Kidney epithelial cell (primary cell): ENCODE data around the gene NRAP. TPM values are rescaled to one million over a fixed set of nuclear protein-coding genes. Genes with fewer than 3 reads are reported as not detected.

Source experiments
- DNase-seq: peaks from one replicate; pipeline ENCODE4 v3.0.0-alpha.2; 2010; ENCODE audit warnings: low read depth
- H3K27me3 ChIP-seq: 2 replicates; pipeline ENCODE4 v1.6.0; 2011; ENCODE audit warnings: low read length; ENCODE audit not compliant: control insufficient read depth, insufficient read depth
- H3K36me3 ChIP-seq: 2 replicates; pipeline ENCODE4 v1.5.1; 2011; ENCODE audit warnings: low read length; ENCODE audit not compliant: control insufficient read depth, insufficient read depth
- H3K4me3 ChIP-seq: 2 replicates; pipeline ENCODE4 v1.5.1; 2011; ENCODE audit warnings: low read depth, mild to moderate bottlenecking, control low read depth, low read length
- total RNA-seq: library from RNA; depleted of rRNA; stranded (reverse); fragments of >200 nt; gene quantifications from 2 replicates; pipeline ENCODE4 v1.2.3, GENCODE V29; 2015
- TF ChIP-seq, protein P1 (sequence below): IDR thresholded peaks from 2 replicates; pipeline ENCODE4 v1.5.1; 2011; ENCODE audit warnings: mild to moderate bottlenecking, moderate library complexity, low read length, control low read depth, inconsistent platforms; ENCODE audit not compliant: insufficient read depth, poor library complexity, severe bottlenecking

The NRAP gene
- total RNA-seq, 1 donor from 2014 or later, result not detected

DNA sequence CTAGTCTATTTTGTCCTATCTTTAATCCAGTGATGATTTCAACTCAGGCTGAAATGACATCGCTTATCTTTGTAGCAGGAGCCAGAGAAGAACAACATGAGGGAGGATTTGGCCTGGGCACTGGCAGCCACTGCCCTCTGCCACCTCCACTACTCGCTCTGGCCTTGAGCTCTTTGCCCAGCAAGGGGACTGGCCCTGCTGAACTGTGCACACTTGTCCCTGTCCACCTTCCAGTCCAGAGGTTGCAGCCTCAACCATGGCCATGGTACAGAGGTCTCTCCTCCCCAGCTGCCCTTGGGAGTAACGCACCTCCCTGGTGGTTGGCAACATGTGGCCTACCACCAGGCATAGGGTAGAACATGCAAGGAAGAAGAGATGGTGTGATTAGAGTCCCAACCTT is 102.6 kb downstream of the NRAP start:
- no peak for DNase-seq
- Histone ChIP-seq H3K36me3 (no peaks in the 10 kb centered on the region), H3K27me3 (peaks cover 4% of the 10 kb centered on the region), H3K4me3 (no peak overlapping the region)
- TF ChIP-seq, protein P1, sequence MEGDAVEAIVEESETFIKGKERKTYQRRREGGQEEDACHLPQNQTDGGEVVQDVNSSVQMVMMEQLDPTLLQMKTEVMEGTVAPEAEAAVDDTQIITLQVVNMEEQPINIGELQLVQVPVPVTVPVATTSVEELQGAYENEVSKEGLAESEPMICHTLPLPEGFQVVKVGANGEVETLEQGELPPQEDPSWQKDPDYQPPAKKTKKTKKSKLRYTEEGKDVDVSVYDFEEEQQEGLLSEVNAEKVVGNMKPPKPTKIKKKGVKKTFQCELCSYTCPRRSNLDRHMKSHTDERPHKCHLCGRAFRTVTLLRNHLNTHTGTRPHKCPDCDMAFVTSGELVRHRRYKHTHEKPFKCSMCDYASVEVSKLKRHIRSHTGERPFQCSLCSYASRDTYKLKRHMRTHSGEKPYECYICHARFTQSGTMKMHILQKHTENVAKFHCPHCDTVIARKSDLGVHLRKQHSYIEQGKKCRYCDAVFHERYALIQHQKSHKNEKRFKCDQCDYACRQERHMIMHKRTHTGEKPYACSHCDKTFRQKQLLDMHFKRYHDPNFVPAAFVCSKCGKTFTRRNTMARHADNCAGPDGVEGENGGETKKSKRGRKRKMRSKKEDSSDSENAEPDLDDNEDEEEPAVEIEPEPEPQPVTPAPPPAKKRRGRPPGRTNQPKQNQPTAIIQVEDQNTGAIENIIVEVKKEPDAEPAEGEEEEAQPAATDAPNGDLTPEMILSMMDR, result no peak

DNA sequence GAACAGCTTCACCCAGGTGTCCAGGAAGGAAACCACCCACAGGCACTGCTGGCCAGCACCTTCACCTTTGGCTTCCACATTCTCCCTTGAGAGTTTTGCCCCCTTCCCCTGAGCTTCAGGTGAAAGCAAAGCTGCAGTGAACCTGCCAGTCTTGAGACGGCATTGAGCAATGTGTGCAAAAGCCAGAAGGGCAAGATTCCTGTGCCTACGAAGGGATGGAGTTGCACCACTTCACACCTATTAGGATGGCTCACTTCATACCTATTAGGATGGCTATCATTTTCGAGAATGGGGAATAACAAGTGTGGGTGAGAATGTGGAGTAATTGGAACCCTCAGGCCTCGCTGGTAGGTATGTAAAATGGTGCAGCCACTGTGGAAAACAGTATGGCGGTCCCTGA is 103.8 kb downstream of the NRAP start:
- no peaks in the 10 kb centered on the region for H3K36me3 ChIP-seq
- peaks cover 4% of the 10 kb centered on the region for H3K27me3 ChIP-seq
- DNase-seq, result no peak
- TF ChIP-seq, protein P1, result no peak
- no peak overlapping the region for H3K4me3 ChIP-seq

DNA sequence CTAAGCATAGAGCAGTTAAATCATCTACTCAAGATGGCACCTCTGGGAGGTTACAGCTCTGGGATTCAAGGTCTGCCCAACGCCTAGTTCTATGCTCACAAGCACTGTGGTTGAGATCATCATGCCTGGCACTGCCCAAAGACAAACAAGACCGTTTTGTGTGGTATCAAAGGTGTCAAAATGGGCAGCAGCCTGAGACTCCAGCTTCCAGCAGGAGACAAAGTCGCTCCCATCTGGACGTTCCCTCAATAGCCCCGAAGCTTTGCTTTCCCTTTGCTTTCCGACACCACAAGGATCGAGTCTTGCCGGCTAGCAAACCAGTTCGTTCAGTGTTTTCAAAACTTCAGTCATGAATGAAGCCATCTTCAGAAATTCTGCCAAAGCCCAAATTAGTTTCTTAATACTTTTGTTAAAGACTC is 105.9 kb downstream of the NRAP start:
- Histone ChIP-seq H3K4me3 (no peak overlapping the region), H3K27me3 (peaks cover 4% of the 10 kb centered on the region), H3K36me3 (no peaks in the 10 kb centered on the region)
- DNase-seq, result no peak
- TF ChIP-seq, protein P1, result no peak

DNA sequence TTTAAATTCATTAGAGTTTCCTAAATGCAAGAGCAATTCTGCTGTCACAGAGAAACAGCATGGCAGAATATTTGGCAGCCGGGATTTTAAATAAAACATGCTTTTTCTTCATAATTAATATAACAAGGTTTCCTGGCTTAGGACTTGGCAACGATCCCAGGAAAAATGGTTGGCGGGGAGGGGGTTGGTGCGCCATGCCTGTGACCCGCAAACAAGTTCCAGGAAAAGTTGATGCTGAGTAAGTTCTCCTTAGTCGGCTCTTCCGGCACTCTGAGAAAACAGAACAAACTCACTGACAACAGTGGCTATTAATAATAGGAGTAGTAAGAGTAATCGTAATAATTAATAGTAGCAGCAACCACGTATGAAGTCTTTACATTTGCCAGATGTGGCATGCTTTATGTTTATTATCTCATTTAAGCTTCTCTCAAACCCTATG is 106.4 kb downstream of the NRAP start:
- H3K27me3 ChIP-seq, result peaks cover 4% of the 10 kb centered on the region
- no peaks in the 10 kb centered on the region for H3K36me3 ChIP-seq
- no peak for DNase-seq
- TF ChIP-seq, protein P1, result no peak
- no peak overlapping the region for H3K4me3 ChIP-seq

DNA sequence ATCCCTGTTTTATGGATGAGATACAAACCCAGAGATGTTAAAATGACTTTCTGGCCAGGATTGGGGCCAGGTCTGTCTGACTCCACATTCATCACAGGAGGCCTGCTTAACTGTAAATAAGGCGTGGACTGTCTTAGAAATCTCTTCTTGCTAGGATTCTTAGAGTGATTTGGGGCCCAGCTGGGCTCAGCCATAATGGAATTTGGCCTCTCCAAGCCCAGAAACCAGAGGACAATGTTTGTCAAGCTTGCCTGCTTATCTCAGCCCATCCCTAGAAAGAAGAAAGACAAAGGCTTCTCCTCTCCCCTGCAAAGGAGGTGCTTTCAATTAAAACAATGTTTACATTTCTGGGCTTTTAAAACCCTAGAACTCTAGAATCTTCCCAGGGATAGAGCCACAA is 108.1 kb downstream of the NRAP start:
- no peak for DNase-seq
- H3K36me3 ChIP-seq, result no peaks in the 10 kb centered on the region
- no peak overlapping the region for H3K4me3 ChIP-seq
- TF ChIP-seq, protein P1, result no peak
- peaks cover 4% of the 10 kb centered on the region for H3K27me3 ChIP-seq

DNA sequence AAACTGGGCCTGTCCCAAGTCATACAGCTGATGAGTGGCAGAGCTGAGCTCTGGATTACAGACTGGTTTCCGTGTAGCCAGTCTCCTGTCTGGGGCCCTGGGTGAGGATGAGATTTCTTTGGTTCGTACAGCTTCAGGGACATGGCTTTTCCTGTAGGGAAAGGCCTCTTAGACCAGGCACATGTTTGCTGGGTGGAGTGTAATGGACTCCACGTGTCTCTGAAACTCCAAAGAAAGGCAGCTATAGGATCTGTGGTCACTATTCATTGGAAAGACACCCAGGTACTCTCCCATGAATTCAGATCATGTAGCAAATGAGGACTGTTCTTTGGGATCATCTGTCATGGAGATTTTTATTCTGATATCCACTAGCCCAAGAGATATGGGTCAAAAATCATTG is 108.6 kb downstream of the NRAP start:
- no peak overlapping the region for H3K4me3 ChIP-seq
- TF ChIP-seq, protein P1, result no peak
- DNase-seq, result no peak
- H3K36me3 ChIP-seq, result no peaks in the 10 kb centered on the region
- H3K27me3 ChIP-seq, result peaks cover 4% of the 10 kb centered on the region
